ENCODE results near the gene TBC1D5. TPM values are rescaled to one million over a fixed set of nuclear protein-coding genes. Genes with fewer than 3 reads are reported as not detected.

TBC1D5 gene
- total and polyA plus RNA-seq, 2 of the 8 experiments (the other 6 are each of a cell fraction or from before 2014, with no cell fraction given) = 11.0 to 22.9 TPM

DNA sequence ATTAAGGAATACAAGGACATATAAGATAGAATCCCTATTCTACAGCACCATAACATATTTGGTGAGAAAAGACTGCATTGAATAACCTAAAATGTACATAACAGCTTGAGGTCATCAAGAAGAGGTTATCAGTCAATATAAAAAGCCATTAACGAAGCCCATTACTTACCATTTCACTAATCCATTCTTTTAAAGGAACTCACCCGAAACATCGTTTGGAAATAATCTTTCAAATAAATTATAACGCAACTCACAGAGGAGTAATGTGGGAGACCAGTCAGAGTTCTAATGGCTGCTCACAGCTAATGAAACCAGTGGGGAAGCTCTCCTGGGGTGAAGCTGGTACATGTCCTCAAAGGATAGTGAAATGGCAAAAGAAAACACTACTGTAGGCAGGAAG lies 188.4 kb downstream of the TBC1D5 start:
- Histone ChIP-seq H3K56ac (replicated peaks; ENCODE audit: insufficient read length, low read depth, low read length) (no peak overlapping the region), H4K8ac (ENCODE audit: extremely low read depth, insufficient read depth, low read length) (no peak overlapping the region), H2BK15ac (ENCODE audit: low read length) (no peak overlapping the region), H3K27me3 (replicated peaks in 1 of 4; ENCODE audit: control insufficient read depth in 3 of 4, extremely low read depth in 1 of 4, insufficient read depth in 3 of 4, low read length in 3 of 4) (no peaks in the 10 kb centered on the region), H3K4me2 (ENCODE audit: insufficient read depth in 1 of 2, low read depth in 2 of 2, low read length in 2 of 2) (no peak overlapping the region), H3K4ac (replicated peaks; ENCODE audit: insufficient read length, low read depth, low read length) (no peak overlapping the region), H4K5ac (ENCODE audit: insufficient read length, low read depth, low read length) (no peak overlapping the region), H2BK120ac (replicated peaks; ENCODE audit: low read depth, low read length) (no peak overlapping the region), H3K27ac (ENCODE audit: low read depth, low read length) (no peak overlapping the region), H2AK5ac (ENCODE audit: low read depth, low read length) (no peak overlapping the region), H3K9ac (replicated peaks in 1 of 4; ENCODE audit: extremely low read depth in 1 of 4, low read depth in 3 of 4, low read length in 3 of 4) (no peak overlapping the region), H4K91ac (replicated peaks; ENCODE audit: insufficient read length, low read length) (no peak overlapping the region), H3K14ac (ENCODE audit: insufficient read length) (no peak overlapping the region), H2AFZ (ENCODE audit: low read length) (no peak overlapping the region), H3K4me3 (ENCODE audit: extremely low read depth in 1 of 4, insufficient read depth in 2 of 4, low read depth in 3 of 4, low read length in 4 of 4) (no peak overlapping the region), H2BK12ac (ENCODE audit: low read depth, low read length) (no peak overlapping the region), H3K79me2 (ENCODE audit: control insufficient read depth in 1 of 2, insufficient read depth in 2 of 2, low read length in 2 of 2) (no peaks in the 10 kb centered on the region), H2BK20ac (ENCODE audit: low read length) (no peak overlapping the region), H3K9me3 (ENCODE audit: insufficient read depth in 2 of 2, low read depth in 1 of 2, low read length in 1 of 2) (no peaks in the 10 kb centered on the region), H4K20me1 (replicated peaks in 1 of 2; ENCODE audit: control insufficient read depth in 1 of 2, insufficient read depth in 2 of 2, low read length in 2 of 2) (no peaks in the 10 kb centered on the region), H3K36me3 (ENCODE audit: control insufficient read depth in 2 of 4, insufficient read depth in 4 of 4, low read length in 3 of 4) (no peaks in the 10 kb centered on the region), H3K4me1 (replicated peaks in 1 of 4; ENCODE audit: control insufficient read depth in 3 of 4, insufficient read depth in 4 of 4, low read length in 3 of 4) (no peaks in the 10 kb centered on the region; a peak in 2 of 7 replicates), H3K18ac (ENCODE audit: extremely low read depth, low read length) (no peak overlapping the region), H3K23me2 (ENCODE audit: low read depth, low read length) (no peaks in the 10 kb centered on the region), H3K23ac (ENCODE audit: insufficient read length) (no peak overlapping the region), H2BK5ac (ENCODE audit: low read depth, low read length) (no peak overlapping the region), H3K79me1 (ENCODE audit: low read depth, low read length) (no peaks in the 10 kb centered on the region)
- TF ChIP-seq KDM5A (IDR thresholded peaks at IDR 0.05; ENCODE audit: low read length) (no peak), SIN3A (conservative IDR thresholded peaks at IDR 0.05 in 1 of 2, IDR thresholded peaks at IDR 0.05 in 1 of 2; ENCODE audit: low read depth in 1 of 2, low read length in 2 of 2) (no peak), GABPA (IDR thresholded peaks at IDR 0.05; ENCODE audit: borderline replicate concordance, insufficient read depth, low read length) (no peak), GTF2F1 (IDR thresholded peaks at IDR 0.05; ENCODE audit: borderline replicate concordance, low read depth, low read length) (no peak), RFX5 (IDR thresholded peaks at IDR 0.05; ENCODE audit: borderline replicate concordance, low read depth, low read length) (no peak), MAX (IDR thresholded peaks at IDR 0.05) (no peak), SAP30 (IDR thresholded peaks at IDR 0.05; ENCODE audit: insufficient read depth, insufficient replicate concordance, low read length) (no peak), EGR1 (IDR thresholded peaks at IDR 0.05; ENCODE audit: borderline replicate concordance, low read depth, low read length) (no peak), POLR2A (IDR thresholded peaks at IDR 0.05; ENCODE audit: control extremely low read depth in 1 of 2, low read depth in 2 of 2, low read length in 2 of 2) (no peak)
- no peak for DNase-seq (ENCODE audit: low read depth in 1 of 2, low spot score in 2 of 2)
- POLR2A ChIA-PET (ENCODE audit: partially characterized antibody) = no interaction called here
- CTCF ChIA-PET (ENCODE audit: partially characterized antibody) = interaction anchor here (0.6 kb wide), 1 partner anchor 10 kb away, joined by 3 read pairs; no protein-coding TSS in a partner anchor
- WGBS, 2 experiments (ENCODE audit: extremely low coverage in 1 of 2, insufficient coverage in 1 of 2, insufficient read length in 1 of 2, insufficient replicate concordance in 2 of 2, low coverage in 1 of 2, low lambda C conversion rate in 2 of 2, missing lambda C conversion rate in 1 of 2) = 95% methylated on average over 4 of the region's 4 CpGs; no CpG with 5 or more reads in 1 of the 2 experiments
- no peak for FAIRE-seq
